Measurements from ENCODE around the gene COMP. TPM values are rescaled to one million over a fixed set of nuclear protein-coding genes. Genes with fewer than 3 reads are reported as not detected.
"Not testable (repeated sequence)": the region's sequence is repeated elsewhere in the genome, so short reads cannot be mapped to it uniquely, and the experiment has no call there.

The COMP gene
- total RNA-seq, 1 donor from 2014 or later: 5.0 TPM

- Histone ChIP-seq H3K4me1 (no peaks in the 10 kb centered on the region), H3K4me3 (no peak overlapping the region), H3K27me3 (no peaks in the 10 kb centered on the region), H3K27ac (no peak overlapping the region), H3K9me3 (no peaks in the 10 kb centered on the region), H3K36me3 (no peaks in the 10 kb centered on the region)
- intact Hi-C loops (cut with DNase I): no loop called here
- TF ChIP-seq, protein P1, sequence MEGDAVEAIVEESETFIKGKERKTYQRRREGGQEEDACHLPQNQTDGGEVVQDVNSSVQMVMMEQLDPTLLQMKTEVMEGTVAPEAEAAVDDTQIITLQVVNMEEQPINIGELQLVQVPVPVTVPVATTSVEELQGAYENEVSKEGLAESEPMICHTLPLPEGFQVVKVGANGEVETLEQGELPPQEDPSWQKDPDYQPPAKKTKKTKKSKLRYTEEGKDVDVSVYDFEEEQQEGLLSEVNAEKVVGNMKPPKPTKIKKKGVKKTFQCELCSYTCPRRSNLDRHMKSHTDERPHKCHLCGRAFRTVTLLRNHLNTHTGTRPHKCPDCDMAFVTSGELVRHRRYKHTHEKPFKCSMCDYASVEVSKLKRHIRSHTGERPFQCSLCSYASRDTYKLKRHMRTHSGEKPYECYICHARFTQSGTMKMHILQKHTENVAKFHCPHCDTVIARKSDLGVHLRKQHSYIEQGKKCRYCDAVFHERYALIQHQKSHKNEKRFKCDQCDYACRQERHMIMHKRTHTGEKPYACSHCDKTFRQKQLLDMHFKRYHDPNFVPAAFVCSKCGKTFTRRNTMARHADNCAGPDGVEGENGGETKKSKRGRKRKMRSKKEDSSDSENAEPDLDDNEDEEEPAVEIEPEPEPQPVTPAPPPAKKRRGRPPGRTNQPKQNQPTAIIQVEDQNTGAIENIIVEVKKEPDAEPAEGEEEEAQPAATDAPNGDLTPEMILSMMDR (IDR thresholded peaks at IDR 0.05): no peak
- DNase-seq (ENCODE audit: low spot score in 2 of 2): no peak
These were observed 53.2 kb downstream of the COMP start for GRCh38 chr19:18737954-18738351.

DNA sequence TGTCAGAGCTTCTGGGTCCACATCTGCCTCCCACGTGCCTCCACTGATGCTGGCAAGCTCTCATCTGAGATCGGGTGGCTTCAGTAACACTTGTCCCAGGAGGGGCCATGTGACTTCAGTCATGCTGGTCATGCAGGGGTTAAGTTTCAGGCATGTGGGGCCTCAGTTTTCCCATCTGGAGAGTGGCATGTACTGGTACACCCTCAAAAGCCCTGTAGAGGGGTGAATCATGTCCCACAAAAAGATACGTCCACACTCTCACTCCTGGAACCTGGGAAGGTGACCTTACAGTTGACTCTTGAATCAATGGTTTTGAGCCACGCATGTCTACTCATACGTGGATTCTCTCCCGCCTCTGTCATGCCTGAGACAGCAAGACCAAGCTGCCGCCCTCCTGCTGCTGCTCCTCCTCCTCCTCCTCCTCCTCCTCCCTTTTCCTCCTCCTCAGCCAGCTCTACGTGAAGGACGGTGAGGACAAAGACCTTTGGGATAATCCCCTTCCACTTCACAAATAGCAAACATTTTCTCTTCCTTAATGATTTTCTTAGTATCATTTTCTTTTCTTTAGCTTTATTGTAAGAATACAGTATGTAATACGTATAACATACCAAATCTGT lies 53.7 kb downstream of the COMP start:
- Histone ChIP-seq H3K4me3 (no peak overlapping the region), H3K9me3 (no peaks in the 10 kb centered on the region), H3K27me3 (no peaks in the 10 kb centered on the region), H3K4me1 (no peaks in the 10 kb centered on the region), H3K27ac (no peak overlapping the region), H3K36me3 (no peaks in the 10 kb centered on the region)
- intact Hi-C loops (cut with DNase I): no loop called here
- no peak for DNase-seq (ENCODE audit: low spot score in 2 of 2)
- TF ChIP-seq, protein P1 (IDR thresholded peaks at IDR 0.05): no peak

DNA sequence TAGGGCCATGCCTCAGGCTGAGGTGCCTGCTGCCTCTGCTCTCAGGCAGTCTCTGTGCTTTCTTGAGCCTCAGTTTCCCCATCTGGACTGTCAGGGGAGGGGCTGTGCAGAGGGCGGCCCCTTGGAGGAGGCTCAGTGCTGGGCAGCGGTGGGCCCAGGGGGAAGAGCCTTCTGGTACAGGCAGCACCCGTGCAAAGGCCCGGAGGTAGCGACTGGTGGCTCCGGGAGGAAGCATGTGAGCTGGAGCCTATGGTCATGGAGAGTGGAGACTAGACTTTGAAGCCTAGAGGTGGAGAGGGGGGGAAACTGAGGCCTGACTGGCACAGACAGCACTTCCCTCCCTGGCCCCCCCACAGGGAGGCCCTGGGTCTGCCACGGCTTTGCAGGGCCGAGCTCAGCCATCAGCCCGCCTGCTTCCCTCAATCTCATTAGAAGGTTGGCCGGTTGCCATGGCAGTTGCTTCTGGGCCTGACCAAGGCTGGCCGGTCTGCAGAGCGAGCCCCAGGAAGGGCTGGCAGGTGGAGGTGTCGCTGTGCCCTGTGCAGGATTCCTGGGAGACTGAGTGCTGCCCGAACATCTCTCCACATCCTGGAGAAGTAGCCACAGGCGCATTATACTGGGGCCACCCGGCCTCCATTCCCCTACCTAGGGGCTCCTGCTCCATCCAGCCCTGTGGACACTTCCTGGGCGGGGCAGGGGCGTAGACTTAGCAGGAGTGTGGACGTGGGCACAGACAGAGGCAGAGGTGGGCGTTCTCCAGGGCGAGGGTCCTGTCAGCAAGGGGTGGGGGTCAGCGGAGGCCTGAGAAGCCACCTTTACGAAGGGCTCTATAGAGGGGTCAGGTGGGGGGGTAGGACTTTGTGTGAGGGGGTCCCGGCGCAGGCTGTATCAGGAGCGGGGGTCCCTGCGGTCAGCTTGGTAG lies 54.4 kb downstream of the COMP start:
- no peaks in the 10 kb centered on the region for H3K27me3 ChIP-seq
- no peak for DNase-seq (ENCODE audit: low spot score in 2 of 2)
- no peak overlapping the region for H3K4me3 ChIP-seq
- no peaks in the 10 kb centered on the region for H3K36me3 ChIP-seq
- no peaks in the 10 kb centered on the region for H3K4me1 ChIP-seq
- intact Hi-C loops (cut with DNase I): no loop called here
- no peaks in the 10 kb centered on the region for H3K9me3 ChIP-seq
- H3K27ac ChIP-seq: no peak overlapping the region
- TF ChIP-seq, protein P1 (IDR thresholded peaks at IDR 0.05): no peak

- H3K9me3 ChIP-seq: no peaks in the 10 kb centered on the region
- no peaks in the 10 kb centered on the region for H3K36me3 ChIP-seq
- TF ChIP-seq, protein P1 (IDR thresholded peaks at IDR 0.05): no peak
- H3K27me3 ChIP-seq: no peaks in the 10 kb centered on the region
- no peak overlapping the region for H3K4me3 ChIP-seq
- no peaks in the 10 kb centered on the region for H3K4me1 ChIP-seq
- DNase-seq (ENCODE audit: low spot score in 2 of 2): no peak
- H3K27ac ChIP-seq: no peak overlapping the region
- intact Hi-C loops (cut with DNase I): no loop called here
These were observed 55.4 kb downstream of the COMP start for GRCh38 chr19:18735752-18736151.

- no peaks in the 10 kb centered on the region for H3K4me1 ChIP-seq
- no peak overlapping the region for H3K27ac ChIP-seq
- TF ChIP-seq, protein P1 (IDR thresholded peaks at IDR 0.05): no peak
- no peak overlapping the region for H3K4me3 ChIP-seq
- no peaks in the 10 kb centered on the region for H3K9me3 ChIP-seq
- intact Hi-C loops (cut with DNase I): no loop called here
- no peak for DNase-seq (ENCODE audit: low spot score in 2 of 2)
- H3K27me3 ChIP-seq: no peaks in the 10 kb centered on the region
- no peaks in the 10 kb centered on the region for H3K36me3 ChIP-seq
These were observed 55.8 kb downstream of the COMP start for GRCh38 chr19:18735324-18735723.

GRCh38 chr19:18733762-18734332 lies 57.3 kb downstream of the COMP start:
- DNase-seq (ENCODE audit: low spot score in 2 of 2); H3K36me3 ChIP-seq; H3K4me3 ChIP-seq; intact Hi-C loops (cut with DNase I); H3K9me3 ChIP-seq; H3K4me1 ChIP-seq; H3K27ac ChIP-seq; H3K27me3 ChIP-seq: not testable (repeated sequence)
